ENCODE measurements around the gene CD37. TPM values are rescaled to one million over a fixed set of nuclear protein-coding genes. Genes with fewer than 3 reads are reported as not detected.

CD37 gene
- total RNA-seq, 2 experiments from 2014 or later: 131 to 137 TPM

DNA sequence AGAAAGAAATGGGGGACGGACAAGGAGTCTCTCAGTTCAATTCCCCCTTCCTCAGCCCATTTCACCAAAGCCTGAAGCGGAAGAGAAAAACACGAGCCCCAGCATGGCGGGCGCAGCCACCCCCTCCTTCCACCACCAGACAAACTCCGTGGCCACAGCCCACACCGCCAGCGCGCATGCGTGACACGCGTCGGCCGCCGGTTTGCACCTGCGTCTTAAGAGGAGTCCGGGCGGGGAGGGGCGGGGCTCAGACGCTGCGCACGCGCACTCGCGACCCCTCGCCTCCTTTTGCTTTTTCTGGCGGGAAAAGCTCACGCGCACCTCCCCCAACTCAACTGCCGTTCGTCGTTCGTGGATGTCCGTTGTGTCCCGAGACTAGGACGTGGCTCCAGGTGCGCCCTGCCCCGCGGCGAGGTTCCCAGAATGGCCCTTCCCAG is 52.7 kb downstream of the CD37 start, which contains the start of gene KASH5:
KASH5 (plus strand) TSS at position 314 of the 437 bp plus-strand sequence. CDS start 2,635 bp downstream, outside the sequence.
- peaks cover 10% of the 10 kb centered on the region for H3K4me1 Mint-ChIP-seq (ENCODE audit: low read depth)
- no peaks in the 10 kb centered on the region for H3K36me3 Mint-ChIP-seq (ENCODE audit: low read depth)
- CTCF ChIA-PET: no interaction called here
- peak within 1 kb of the TSS; percentile 57 for H3K27ac Mint-ChIP-seq
- TF ChIP-seq, protein P1, sequence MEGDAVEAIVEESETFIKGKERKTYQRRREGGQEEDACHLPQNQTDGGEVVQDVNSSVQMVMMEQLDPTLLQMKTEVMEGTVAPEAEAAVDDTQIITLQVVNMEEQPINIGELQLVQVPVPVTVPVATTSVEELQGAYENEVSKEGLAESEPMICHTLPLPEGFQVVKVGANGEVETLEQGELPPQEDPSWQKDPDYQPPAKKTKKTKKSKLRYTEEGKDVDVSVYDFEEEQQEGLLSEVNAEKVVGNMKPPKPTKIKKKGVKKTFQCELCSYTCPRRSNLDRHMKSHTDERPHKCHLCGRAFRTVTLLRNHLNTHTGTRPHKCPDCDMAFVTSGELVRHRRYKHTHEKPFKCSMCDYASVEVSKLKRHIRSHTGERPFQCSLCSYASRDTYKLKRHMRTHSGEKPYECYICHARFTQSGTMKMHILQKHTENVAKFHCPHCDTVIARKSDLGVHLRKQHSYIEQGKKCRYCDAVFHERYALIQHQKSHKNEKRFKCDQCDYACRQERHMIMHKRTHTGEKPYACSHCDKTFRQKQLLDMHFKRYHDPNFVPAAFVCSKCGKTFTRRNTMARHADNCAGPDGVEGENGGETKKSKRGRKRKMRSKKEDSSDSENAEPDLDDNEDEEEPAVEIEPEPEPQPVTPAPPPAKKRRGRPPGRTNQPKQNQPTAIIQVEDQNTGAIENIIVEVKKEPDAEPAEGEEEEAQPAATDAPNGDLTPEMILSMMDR (IDR thresholded peaks at IDR 0.05): no peak
- DNase-seq (peak; percentile 84), ATAC-seq (peak; percentile 43)
- H3K27me3 Mint-ChIP-seq: no peaks in the 10 kb centered on the region
- no peaks in the 10 kb centered on the region for H3K9me3 Mint-ChIP-seq
- peak within 1 kb of the TSS; percentile 34 for H3K4me3 Mint-ChIP-seq
- POLR2A ChIA-PET: no interaction called here
- intact Hi-C loops (cut with micrococcal nuclease): no loop called here

DNA sequence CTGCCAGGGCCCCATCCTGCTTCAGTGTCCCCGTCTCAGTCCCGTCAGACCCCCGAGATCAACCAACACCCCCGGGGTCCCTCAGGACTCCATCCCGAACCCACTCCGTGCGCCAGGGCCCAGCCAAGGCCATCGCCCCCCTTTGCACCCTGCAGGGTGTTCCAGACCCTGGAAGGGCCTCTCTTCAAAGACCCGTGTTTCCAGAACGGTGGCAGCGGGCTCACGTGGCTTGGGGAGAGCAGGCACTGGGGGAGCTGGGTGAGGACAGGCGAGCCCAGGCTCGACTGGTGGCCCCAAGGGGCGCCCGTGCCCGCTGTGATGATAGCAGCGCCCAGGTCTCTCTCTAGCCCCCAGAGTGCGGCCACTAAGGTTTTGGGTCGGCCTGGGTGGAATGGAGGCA is 54.2 kb downstream of the CD37 start:
- Mint-ChIP-seq H3K4me3 (no peak overlapping the region), H3K27me3 (no peaks in the 10 kb centered on the region), H3K4me1 (ENCODE audit: low read depth) (peaks cover 10% of the 10 kb centered on the region), H3K9me3 (no peaks in the 10 kb centered on the region), H3K36me3 (ENCODE audit: low read depth) (no peaks in the 10 kb centered on the region), H3K27ac (no peak overlapping the region)
- ATAC-seq (no peak), DNase-seq (no peak)
- intact Hi-C loops (cut with micrococcal nuclease): no loop called here
- CTCF ChIA-PET: interaction anchor here (1.3 kb wide), 1 partner anchor 81 kb away, joined by 4 read pairs; no protein-coding TSS in a partner anchor
- TF ChIP-seq, protein P1 (IDR thresholded peaks at IDR 0.05): no peak
- POLR2A ChIA-PET: interaction anchor here (0.7 kb wide), 1 partner anchor 51 kb away, joined by 3 read pairs; no protein-coding TSS in a partner anchor

Small RNAs within 50 kb of the gene (microRNA-seq; reads per million reads assigned to microRNA genes)
- gene MIR4324 (ENCODE audit: borderline microRNAs expressed, borderline replicate concordance): not detected

Other genes with a start within 250 kb of the CD37 start
- 100 to 1,000 TPM; 187 to 188 TPM for gene SNRNP70, start 250.0 kb upstream of the CD37 start, total RNA-seq
- gene LIN7B, start 221.0 kb upstream of the CD37 start, total RNA-seq: 1 to 10 TPM; 2.1 to 4.4 TPM
- 1 to 10 TPM; 1.5 to 2.0 TPM for gene C19orf73, start 216.3 kb upstream of the CD37 start, total RNA-seq
- 1 to 10 TPM; 3.9 to 5.1 TPM for gene PPFIA3, start 215.9 kb upstream of the CD37 start, total RNA-seq
- not detected for gene HRC, start 180.0 kb upstream of the CD37 start, total RNA-seq
- under 1 TPM; 0.40 to 0.54 TPM for gene TRPM4, start 177.6 kb upstream of the CD37 start, total RNA-seq
- gene SLC6A16, start 10.2 kb upstream of the CD37 start, total RNA-seq: 1 to 10 TPM in 1 of 2 experiments, under 1 TPM in 1; 0.61 to 1.1 TPM
- gene TEAD2, start 27.0 kb downstream of the CD37 start, total RNA-seq: not detected
- not detected for gene DKKL1, start 28.5 kb downstream of the CD37 start, total RNA-seq
- gene KASH5, start 52.8 kb downstream of the CD37 start, total RNA-seq: under 1 TPM in 1 of 2 experiments, not detected in 1; 0.95 TPM
- gene PTH2, start 88.0 kb downstream of the CD37 start, total RNA-seq: not detected
- gene GFY, start 90.0 kb downstream of the CD37 start, total RNA-seq: not detected
- gene SLC17A7, start 106.1 kb downstream of the CD37 start, total RNA-seq: under 1 TPM in 1 of 2 experiments, not detected in 1; 0.23 TPM
- gene PIH1D1, start 116.4 kb downstream of the CD37 start, total RNA-seq: 100 to 1,000 TPM; 124 to 126 TPM
- gene ALDH16A1, start 117.8 kb downstream of the CD37 start, total RNA-seq: 10 to 100 TPM; 24.6 to 24.8 TPM
- 10 to 100 TPM; 57.7 to 61.2 TPM for gene FLT3LG, start 138.8 kb downstream of the CD37 start, total RNA-seq
- gene RPL13A, start 152.2 kb downstream of the CD37 start, total RNA-seq: 1,000 to 10,000 TPM; 4,285 to 4,329 TPM
- gene RPS11, start 161.0 kb downstream of the CD37 start, total RNA-seq: 1,000 to 10,000 TPM; 3,251 to 3,427 TPM
- gene FCGRT, start 177.3 kb downstream of the CD37 start, total RNA-seq: 10 to 100 TPM; 13.1 to 13.6 TPM
- gene RCN3, start 192.6 kb downstream of the CD37 start, total RNA-seq: 1 to 10 TPM; 4.2 to 5.9 TPM
- gene NOSIP, start 245.2 kb downstream of the CD37 start, total RNA-seq: 10 to 100 TPM; 75.6 to 79.4 TPM
- 1 to 10 TPM; 1.5 TPM for gene PRRG2, start 245.9 kb downstream of the CD37 start, total RNA-seq

Data from activated CD8-positive, alpha-beta T cell treated with anti-CD3 and anti-CD28 coated beads for 36 hours (primary cell).